HG03060 (cell line): ENCODE measurements around the gene LY6G5C.

Experiments used
- ATAC-seq: cut with Tn5 transposase; IDR thresholded peaks from one replicate; pipeline ENCODE4 v1.9.1; 2021; ENCODE audit warnings: low read depth, moderate number of reproducible peaks; ENCODE audit not compliant: unreplicated experiment

Gene LY6G5C

DNA sequence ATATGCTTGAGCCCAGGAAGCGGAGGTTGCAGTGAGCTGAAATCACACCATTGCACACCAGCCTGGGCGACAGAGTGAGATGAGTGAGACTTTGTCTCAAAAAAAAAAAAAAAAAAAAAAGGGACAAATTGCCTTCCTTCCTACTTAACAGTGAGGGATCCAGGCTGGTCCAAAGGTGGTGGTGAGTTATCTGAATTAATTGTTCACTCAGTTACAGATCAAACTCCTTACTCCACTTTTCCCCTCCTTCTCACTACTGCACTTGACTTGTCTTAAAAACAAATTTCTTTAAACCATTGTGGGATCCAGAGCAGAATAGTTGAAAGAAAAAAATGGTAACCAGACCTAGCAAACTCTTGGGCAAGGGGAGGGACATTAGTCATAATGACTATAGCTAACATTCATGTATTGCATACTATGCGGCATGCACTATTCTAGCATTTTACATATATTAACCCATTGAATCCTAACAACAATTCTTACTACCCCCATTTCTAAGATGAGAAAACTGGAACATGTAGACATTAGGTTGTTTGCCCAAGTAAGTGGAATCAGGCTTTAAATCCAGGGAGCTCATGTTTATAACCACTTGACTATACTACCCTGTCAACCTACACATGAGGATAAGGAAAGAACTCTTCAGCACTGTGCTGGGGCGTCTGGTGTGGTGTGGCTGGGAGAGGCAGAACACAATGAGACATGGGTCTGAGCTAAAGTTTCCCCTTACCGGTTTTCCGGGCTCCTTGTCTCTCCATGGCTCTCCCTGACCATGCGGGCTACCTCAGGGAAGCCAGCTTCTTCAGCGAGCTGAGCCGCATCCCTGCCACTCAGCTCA, 17.5 kb downstream of the LY6G5C start:
- ATAC-seq = no peak

DNA sequence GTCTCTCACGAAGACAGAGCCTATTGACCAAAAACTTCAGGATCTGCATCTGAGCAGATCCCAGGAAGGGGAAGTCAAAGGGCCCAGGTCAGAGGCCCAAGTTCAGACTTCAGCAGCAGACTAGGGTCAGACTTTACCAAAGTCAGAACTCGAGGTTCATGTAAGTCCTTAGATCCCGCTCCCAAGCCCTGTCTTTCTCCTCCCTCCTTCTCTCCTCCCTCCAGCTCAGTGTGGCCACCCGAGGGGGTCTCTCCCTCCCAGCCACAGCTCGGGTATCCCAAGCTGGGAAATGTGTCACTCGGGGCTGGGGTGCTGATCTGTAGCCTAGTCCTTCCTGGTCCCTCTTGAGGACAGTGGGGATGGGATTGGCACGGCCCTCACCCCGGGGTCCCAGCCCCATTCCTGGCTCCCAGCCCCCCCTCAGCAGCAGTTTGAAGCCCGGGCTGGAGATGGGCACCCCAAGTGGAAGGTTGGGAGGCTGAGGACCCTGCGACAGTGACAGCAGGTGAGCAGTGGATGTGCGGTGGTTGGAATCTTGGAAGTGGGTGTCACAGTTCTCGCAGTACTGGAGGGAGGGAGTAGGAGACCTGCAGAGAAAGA, 18.6 kb downstream of the LY6G5C start:
- ATAC-seq = no peak

DNA sequence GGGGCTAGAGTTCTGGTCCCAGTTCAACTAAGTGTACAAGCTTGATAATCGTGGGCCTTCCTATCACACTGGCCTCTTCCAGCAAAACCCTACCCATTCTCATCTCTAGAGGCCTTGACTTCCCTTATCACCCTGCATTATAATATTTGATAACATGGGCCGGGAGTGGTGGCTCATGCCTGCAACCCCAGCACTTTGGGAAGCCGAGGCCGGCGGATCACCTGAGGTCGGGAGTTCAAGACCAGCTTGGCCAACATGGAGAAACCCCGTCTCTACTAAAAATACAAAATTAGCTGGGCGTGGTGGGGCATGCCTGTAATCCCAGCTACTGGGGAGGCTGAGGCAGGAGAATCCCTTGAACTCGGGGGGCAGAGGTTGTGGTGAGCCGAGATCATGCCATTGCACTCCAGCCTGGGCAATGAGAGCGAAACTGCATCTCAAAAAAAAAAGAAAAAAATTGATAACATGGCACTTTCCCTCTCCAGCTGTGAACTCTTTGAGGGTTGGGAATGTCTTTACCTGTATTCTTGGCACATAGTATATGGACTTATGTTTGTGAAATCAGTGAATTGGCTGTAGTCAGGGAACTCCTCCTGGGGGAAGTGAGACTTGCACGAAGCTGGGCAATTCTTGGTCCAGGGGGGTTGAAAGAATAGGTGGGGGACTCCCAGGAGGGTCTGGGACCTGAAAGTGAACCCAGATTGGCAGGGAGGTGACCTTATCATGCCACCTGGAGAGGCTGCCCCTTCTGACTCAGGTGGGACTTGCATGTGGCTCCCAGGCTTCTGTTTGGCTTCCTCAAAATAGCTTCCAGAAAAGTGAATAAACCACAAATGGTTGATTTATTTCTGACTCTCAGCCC, 19.4 kb downstream of the LY6G5C start:
- ATAC-seq = no peak

DNA sequence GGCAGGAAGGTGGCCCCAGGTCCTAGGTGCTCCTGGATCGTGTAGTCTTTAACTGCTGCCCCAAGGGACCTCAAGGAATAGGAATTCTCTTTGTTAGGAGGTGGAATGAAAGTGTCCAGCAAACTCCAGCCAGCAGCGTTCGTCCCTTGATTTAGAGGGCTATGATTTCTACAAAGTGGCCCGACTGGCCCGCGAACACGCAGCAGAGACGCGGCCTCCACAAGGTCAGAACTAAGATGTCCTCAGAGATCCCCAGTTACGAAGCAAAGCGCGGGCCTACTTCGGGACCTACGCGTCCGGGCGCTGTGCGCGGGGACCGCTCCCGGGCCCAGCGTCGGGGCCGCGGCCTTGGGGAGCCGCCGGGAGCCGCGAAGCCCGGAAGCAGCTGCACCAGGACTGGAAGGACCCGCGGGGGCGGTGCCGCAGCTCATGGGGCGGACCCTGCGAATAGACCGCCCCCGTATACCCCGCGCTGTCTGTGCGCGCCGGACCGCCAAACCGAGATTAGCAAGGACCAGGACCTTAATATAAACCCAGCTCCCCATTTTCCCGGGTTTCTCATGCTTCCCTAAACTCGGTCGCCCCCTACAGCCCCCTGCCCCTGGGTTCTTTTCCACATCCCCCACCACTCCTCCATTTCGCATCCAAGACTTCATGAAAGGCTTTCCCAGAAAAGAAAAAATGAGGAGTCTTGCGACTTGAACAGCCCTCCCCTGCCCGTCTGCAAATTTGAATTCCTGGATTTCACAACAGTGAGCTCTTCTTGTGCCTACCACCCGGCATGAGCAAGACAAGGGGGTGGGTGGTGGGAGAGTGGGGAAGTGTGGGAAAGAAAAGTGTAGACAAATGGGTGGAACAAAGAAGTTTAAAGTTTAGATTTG, 20.2 kb downstream of the LY6G5C start, which contains the start of gene C6orf47:
Gene C6orf47 (minus strand): TSS at position 398 of the 881 bp plus-strand sequence. CDS start 831 bp downstream, outside the sequence.
- ATAC-seq = no peak

DNA sequence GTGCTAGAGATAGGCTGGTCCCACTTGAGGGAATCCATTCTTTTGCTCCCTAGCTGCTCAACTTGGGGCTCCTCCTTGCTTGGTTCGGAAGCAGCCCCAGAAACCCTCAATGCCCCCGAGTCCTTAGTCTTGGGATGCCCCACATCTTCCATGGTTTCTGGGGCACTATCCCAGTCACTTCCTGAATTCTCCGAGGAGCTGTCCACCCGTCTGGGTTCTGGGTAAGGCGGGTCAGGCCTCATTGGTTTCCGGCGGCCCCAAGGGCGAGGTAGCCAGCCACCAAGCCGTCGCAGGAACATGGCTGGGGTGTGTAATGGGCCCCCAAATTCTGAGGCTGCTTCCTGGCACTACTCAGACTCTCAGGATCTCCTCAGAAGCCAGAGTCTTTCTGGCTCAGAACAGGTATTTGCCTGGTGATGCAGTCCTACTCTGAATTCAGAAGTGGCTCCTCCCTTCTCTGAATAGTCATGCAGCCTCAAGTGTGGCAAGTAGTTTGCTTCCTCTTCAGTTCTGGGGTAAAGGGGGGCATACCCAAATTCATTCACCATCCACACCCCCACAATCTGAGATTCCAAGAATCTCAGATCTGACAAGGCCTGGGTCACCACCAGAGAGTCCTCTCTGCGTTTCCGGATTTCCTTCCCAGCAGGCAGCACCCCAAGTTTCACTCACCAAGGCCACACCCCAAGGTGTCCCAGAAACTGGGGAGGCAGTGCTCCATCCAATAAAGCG, 21.1 kb downstream of the LY6G5C start:
- ATAC-seq = no peak

DNA sequence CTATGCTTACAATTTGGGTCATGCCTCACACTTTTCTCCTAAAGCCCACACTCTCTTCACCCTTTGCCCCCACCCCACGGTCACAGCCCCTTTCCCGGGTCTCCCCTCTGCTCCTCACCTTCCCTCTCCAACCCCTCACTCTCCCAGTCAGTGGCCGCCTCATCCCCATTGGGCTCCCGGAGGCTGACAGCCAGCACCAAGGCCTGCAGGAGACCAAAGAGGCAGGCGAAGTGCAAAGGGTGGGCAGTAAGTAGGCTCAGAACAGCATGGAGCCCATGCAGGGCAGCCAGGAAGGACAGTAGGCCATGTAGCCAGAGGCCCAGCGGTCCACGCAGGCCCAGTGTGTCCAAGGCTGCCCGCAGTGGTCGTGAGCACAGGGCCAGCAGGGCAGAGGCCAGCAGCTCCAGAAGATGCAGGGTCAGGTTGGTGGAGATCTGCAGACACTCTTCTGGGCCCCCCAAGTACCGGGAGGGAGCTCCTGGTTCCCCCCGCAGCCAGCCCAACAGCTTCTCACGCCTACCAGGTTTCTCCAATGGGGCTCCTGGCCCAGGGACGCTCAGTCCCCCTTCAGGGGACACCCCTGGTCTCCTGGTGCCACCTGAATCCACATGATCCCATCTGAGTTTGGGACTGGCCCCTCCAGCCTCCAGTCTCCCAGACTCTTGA, 21.8 kb downstream of the LY6G5C start:
- ATAC-seq = no peak

DNA sequence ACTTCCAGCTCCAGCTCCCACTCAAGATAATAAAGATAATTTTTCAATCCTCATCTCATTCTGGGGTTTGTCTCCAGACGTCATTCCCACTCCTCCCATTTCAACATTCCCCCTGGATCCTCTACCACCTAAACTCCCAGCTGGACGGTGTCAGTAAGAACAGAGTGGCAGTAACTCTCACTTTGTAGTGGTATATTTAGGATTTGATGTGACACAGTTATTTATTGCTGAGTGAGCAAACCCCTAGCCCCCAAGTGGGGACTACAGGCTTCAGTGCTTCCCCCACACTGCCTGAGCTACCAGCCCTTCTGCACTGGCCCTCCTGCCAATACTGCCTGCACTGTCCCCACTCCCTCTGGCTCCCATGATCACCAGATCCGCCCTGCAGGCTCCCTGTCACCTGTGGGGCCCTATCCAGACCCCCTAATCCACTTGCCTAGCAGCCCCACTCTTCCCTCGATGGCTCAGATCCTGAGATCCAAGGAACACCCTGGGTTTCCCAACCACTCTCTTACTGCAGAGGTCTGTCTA, 22.6 kb downstream of the LY6G5C start:
- ATAC-seq = no peak

DNA sequence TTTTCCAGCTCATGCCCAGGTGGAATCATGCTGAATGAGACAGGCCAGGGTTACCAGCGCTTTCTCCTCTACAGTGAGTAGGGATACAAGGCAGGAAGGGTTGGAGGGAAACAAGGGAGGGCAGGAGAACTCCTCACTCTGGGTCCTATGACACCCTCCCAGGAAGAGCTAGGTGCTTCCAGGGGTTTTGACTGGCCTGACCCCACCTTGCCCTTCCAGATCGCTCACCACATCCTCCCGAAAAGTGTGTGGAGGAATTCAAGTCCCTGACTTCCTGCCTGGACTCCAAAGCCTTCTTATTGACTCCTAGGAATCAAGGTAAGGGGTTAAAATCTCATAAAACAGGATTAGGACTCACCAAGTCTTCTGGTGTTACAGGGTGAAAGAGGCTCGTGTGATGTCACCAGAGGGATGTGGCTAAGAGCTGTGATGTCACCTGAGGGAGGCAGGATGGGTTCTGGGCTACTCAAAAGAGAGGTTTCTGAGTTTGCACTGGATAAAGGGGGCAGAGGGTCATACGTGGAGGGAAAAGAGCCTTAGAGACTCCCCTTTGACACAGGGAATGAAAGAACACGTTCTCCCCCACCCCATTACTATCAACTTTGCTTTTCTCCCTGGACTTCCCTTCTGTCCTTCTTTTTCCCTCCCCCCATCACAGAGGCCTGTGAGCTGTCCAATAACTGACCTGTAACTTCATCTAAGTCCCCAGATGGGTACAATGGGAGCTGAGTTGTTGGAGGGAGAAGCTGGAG, 23.3 kb downstream of the LY6G5C start:
- ATAC-seq = no peak

DNA sequence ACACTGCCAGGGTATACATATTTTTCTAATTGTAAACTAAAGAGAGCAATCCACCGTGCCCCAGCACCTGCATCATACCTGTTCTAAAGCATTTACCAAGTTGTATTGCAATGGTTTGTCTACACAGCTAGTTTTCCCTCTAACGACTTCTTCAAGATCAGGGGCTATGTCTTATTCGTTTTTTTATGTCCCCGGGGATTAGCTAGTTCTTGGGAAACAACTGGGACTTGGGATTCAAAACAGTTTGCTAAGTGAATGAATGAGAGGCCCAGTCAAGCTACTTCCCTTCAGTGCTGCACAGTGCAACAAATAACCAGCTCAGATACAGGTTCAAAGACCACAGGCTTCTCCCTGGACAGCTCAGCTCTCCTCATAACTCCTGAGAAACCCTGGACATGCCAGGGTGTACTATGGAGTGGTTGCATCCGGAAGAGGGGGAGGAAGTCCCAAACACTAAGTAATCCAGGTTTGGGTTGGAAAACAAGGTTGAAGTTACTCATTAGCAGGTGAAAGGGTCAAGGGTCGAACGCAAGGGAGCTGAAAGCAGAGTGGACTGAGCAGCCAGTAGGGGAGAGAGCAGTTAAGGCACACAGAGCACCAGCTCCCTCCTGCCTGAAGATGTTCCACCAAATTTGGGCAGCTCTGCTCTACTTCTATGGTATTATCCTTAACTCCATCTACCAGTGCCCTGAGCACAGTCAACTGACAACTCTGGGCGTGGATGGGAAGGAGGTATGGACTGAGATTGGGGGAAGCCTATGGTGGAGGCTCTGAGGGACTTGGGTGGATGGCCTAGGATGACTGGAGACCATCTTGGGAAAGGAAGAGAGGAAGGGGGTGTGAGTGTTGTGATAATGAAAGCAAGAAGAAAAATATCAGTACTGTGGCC, 25.3 kb downstream of the LY6G5C start, which contains the start of gene APOM:
Gene APOM (plus strand): TSS at position 546 of the 889 bp plus-strand sequence. CDS start 73 bp downstream, at position 619.
- ATAC-seq = no peak

DNA sequence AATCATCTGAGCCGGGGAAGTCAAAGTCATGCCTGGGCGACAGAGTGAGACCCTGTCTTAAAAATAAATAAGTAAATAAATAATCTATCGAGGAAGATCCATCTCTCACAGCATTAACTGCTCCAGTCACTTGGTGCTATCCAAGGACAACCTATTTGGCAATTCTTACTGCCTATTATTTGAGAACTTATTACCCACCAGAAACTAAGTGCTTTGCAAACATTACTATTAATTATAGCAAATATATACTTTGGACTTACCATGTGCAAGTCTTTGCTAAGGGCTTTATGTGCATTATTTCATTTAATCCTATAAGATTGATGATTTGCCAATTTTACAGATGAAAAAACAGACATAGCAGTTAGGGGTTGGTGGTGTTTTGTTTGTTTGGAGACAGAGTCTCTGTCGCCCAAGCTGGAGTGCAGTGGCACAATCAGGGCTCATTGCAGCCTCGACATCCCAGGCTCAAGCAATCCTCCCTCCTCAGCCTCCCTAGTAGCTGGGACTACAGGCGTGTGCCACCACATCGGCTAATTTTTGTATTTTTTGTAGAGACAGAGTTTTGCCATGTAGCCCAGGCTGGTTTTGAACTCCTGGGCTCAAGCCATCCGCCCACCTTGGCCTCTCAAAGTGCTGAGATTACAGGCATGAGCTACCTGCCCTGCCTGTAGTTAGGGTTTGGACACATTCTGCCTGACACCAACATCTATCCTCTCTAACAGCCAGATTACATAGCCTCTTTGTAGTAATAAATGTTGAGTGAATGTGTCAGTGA, 26.1 kb downstream of the LY6G5C start:
- no peak for ATAC-seq

DNA sequence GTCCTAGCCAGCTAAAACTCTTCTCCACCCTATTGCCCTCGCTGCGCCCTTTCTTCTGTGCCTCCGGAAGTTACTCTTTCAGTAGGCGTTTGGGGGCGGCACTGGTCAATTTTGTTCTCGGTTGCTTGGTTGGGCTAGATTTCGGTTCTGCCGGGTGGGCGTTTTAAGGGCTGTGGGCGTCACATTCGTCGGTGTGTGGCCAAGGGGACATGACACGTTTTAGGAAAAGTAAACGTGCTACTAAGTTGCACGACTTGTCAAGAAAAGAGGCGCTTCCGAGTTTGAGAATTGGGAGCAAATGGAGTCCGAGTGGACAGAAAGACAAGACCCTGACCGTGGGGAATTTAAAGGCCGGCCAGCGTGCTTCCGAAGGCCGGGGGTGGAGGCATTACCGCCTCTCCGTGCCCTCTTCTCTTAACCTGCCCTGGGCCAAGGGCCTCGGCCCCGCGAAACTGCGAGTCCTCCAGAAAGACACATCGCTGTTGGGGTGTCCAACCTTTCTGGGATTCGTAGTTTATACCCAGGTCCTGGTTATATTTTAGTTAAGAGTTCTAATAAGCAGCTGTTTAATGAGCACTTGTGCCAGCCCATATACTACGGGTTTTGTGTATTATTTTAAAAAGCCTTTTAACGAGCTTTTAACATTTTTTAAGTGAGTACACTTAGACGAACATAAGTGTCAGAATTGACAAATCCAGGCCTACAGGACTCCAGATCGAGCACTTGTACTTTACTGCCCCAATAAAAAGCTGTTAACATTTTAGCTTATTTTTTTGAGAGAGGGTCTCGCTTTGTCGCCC, 27.7 kb downstream of the LY6G5C start:
- ATAC-seq = peak; percentile 37

DNA sequence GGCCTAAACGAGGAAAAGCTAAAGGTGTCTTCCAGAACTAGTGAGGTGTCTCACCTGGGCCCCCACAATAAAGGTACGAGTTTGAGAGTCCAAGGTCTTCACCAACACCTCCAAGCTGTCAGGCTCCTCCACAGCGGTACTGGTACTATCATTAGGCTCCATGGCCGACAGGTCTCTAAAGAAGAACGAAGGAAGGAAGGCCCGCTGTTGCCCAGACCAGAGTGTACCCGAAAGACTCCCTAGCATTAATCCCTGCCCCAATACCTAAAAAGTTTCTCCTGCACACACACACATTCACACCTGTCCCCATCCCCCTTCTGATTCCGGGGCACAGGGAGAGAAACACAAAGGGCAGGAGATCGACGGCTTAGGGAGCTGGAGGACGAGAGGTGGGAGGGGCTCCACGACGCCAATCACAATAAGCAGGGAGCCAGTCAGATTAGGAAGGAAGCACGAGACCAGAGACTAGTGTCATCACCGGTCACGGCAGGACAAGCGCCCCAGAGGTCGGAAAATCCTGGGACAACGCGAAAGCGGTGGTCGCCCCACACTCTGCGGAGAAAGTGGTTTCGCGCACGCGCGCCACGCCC, 29.2 kb downstream of the LY6G5C start:
- ATAC-seq = peak; percentile 17

DNA sequence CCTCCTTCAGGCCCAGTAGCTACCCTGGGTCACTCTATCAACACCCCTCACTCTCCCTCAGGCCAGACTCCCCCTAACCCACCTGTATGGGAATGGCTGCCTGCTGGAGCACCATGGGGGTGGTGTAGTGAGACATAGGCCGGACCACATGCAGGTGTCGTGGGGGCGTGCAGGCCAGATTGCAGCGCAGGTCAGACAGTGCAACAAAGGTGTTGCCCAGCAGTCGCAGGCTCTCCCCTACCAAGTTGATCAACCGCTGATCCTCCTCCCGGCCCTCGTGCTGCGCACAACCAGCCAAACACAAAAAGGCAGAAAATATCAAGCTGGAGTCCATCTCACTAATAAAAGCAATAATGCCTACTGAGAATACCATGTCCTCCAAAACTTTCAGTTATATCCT, 35.5 kb downstream of the LY6G5C start:
- ATAC-seq = no peak

DNA sequence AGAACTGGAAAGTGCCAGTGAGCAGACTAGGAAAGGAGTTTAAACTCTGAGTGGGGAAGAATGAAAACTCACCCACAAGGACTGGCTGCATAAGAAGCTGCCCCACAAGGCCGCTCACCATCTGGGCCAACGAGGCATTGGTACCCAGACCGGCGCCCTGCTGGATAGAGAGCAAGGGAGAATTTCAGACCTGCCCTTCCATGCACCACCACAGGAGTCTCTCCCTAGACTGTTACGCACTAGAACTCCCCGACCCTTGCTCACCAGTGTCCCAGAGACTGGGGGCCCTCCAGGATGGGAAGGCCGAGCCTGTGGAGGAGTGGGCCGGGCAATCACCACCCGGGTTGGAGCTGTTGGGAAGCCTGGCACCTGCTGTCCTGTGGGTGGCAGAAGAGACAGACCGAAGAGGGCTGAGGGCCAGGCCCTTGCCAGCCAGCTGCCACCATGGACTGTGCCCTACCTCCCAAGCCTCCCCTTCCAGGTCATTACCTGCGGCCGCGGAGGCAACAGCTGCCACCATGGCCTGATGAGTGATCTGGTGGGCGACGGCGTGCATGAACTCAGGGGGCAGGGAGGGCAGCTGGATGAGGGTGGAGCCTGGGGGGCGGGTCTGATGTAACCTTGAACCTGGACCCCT, 36.9 kb downstream of the LY6G5C start:
- no peak for ATAC-seq
